Activated CD8-positive, alpha-beta memory T cell treated with anti-CD3 and anti-CD28 coated beads for 4 hours (primary cell): ENCODE data around the gene SPEG.
A peak's percentile ranks its signal among the peaks of the same experiment; 100 is the strongest.

ENCODE experiments used
- DNase-seq, 2 donors: peaks; one replicate each; pipeline ENCODE4 v3.0.0-alpha.2; 2020; ENCODE audit warnings: low read depth in 2 of 2

SPEG gene

DNA sequence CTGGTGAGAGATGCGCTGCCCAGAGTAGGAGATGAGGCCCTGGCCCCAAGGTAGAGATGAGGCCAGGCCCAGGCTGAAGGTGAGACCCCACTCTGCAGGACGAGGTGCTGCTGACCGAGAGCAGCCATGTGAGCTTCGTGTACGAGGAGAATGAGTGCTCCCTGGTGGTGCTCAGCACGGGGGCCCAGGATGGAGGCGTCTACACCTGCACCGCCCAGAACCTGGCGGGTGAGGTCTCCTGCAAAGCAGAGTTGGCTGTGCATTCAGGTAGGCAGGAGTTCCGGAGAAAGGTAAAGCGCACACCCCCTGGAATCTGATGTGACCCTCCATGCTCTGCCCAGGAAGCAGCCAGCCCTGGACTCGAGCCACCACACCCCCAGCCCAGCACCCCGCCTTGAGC, 42.5 kb downstream of the SPEG start:
- no peak for DNase-seq

DNA sequence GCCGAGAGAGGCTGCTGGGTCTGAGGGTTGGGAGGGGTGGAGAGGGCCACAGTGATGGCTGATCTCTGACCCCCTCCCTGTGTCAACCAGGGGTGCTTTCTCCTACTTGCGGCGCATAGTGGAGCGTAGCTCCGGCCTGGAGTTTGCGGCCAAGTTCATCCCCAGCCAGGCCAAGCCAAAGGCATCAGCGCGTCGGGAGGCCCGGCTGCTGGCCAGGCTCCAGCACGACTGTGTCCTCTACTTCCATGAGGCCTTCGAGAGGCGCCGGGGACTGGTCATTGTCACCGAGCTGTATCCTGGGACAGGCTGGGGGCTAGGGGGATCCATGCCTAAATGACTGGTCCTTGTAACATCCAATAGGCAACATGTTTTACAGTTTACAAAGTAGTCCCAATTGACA, 43.2 kb downstream of the SPEG start:
- DNase-seq, result no peak

GRCh38 chr2:219478916-219479315, 44.3 kb downstream of the SPEG start:
- DNase-seq, result no peak

DNA sequence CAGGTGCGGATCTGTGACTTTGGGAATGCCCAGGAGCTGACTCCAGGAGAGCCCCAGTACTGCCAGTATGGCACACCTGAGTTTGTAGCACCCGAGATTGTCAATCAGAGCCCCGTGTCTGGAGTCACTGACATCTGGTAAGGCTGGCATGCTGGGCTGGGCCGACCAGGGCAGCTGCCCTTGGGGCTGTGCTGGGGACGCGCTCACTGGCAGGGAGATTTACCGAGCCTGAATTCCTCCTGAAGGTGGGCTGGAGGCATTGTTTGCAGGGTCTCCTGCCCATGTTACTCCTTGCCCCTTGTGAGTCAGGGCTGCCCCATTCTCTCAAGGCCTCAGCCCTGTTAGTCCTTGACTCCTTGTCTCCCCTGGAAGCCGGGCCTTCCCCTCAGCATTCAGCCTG, 45.4 kb downstream of the SPEG start:
- DNase-seq, result no peak

DNA sequence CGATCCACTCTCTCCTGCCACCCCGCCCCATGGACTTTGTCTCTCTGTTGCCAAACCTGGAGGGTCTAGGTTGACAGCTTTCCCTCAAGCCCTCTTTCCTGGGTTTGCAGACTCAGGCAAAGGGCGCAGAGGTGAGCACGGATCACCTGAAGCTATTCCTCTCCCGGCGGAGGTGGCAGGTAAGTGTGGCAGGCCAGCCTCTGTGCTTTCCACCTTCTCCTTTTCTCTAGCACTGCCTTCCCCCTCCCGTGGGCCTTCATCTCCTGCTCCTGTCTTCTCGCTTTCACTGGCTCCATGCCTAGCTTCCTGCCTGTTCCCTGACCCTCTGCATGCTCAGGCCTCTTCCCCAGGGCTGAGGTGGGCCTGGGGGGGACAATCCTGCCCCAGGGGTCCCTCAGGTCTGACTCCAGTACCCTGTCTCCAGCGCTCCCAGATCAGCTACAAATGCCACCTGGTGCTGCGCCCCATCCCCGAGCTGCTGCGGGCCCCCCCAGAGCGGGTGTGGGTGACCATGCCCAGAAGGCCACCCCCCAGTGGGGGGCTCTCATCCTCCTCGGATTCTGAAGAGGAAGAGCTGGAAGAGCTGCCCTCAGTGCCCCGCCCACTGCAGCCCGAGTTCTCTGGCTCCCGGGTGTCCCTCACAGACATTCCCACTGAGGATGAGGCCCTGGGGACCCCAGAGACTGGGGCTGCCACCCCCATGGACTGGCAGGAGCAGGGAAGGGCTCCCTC, 48.2 kb downstream of the SPEG start:
- no peak for DNase-seq

DNA sequence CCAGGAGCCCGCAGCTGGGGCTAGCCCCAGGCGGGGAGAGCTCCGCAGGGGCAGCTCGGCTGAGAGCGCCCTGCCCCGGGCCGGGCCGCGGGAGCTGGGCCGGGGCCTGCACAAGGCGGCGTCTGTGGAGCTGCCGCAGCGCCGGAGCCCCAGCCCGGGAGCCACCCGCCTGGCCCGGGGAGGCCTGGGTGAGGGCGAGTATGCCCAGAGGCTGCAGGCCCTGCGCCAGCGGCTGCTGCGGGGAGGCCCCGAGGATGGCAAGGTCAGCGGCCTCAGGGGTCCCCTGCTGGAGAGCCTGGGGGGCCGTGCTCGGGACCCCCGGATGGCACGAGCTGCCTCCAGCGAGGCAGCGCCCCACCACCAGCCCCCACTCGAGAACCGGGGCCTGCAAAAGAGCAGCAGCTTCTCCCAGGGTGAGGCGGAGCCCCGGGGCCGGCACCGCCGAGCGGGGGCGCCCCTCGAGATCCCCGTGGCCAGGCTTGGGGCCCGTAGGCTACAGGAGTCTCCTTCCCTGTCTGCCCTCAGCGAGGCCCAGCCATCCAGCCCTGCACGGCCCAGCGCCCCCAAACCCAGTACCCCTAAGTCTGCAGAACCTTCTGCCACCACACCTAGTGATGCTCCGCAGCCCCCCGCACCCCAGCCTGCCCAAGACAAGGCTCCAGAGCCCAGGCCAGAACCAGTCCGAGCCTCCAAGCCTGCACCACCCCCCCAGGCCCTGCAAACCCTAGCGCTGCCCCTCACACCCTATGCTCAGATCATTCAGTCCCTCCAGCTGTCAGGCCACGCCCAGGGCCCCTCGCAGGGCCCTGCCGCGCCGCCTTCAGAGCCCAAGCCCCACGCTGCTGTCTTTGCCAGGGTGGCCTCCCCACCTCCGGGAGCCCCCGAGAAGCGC, 49.1 kb downstream of the SPEG start:
- DNase-seq, result no peak

- DNase-seq, result no peak
Observed at GRCh38 chr2:219484343-219485200, 49.9 kb downstream of the SPEG start.

DNA sequence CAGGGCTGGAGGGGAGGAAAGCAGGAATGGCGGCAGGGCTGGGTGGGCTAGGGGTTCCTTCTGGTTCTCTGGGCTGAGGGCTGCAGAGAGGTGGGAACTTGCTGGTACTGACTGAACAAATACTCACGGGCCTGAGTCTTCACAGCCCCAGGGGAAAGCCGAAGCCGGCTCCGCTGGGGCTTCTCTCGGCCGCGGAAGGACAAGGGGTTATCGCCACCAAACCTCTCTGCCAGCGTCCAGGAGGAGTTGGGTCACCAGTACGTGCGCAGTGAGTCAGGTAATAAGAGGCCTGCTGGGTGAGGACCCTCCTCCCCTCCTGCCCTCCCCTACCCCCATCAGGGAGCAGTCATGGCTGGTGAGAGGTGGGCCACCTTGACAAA, 50.5 kb downstream of the SPEG start:
- no peak for DNase-seq

GRCh38 chr2:219486380-219486959, 51.8 kb downstream of the SPEG start:
- no peak for DNase-seq

DNA sequence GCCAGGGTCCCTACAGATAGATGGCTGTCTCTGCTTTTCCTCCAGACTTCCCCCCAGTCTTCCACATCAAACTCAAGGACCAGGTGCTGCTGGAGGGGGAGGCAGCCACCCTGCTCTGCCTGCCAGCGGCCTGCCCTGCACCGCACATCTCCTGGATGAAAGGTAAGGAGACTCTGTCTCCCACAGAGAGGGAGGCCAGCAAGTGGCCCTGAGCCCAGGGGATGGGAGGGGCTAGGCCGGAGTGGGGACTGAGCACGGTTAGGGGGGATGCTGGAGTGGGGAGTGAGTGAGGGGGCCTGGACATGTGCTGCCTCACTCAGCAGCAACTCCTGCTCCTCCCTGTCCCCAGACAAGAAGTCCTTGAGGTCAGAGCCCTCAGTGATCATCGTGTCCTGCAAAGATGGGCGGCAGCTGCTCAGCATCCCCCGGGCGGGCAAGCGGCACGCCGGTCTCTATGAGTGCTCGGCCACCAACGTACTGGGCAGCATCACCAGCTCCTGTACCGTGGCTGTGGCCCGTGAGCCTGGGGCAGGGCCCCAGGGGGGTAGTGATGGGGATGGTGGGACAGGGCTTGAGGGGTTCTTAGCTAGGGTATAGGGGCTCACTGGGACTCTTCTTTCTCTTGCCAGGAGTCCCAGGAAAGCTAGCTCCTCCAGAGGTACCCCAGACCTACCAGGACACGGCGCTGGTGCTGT, 53.7 kb downstream of the SPEG start:
- no peak for DNase-seq

GRCh38 chr2:219488844-219489194, 54.2 kb downstream of the SPEG start:
- DNase-seq, result no peak

- DNase-seq, result no peak
Observed at GRCh38 chr2:219489315-219489714, 54.7 kb downstream of the SPEG start.

DNA sequence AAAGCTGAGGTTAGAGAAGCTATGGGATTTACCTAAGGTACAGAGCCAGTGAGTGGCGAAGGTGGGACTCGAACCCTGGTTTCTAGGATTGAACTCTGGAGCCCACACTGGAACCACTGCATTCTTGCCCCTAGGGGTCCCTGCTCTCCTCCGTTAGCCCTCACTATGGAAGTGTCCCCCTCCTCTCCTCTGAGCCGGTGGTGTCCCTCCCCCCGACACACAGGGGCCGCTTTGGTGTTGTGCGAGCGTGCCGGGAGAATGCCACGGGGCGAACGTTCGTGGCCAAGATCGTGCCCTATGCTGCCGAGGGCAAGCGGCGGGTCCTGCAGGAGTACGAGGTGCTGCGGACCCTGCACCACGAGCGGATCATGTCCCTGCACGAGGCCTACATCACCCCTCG, 55.5 kb downstream of the SPEG start:
- no peak for DNase-seq

- no peak for DNase-seq
Observed at GRCh38 chr2:219490600-219491130, 56.0 kb downstream of the SPEG start.

- no peak for DNase-seq
Observed at GRCh38 chr2:219491278-219491963, 56.8 kb downstream of the SPEG start.

DNA sequence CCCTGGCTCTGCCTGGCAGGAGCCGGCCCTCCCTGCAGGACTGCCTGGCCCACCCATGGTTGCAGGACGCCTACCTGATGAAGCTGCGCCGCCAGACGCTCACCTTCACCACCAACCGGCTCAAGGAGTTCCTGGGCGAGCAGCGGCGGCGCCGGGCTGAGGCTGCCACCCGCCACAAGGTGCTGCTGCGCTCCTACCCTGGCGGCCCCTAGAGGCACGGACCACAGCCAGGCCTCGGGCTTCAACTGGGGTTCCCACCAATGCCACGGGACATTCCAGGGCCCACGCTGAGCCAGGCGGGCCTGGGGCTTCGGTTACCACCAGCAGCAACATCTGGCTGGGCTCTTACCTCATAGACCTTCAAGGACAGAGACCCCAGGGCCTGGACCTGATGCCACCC, 57.9 kb downstream of the SPEG start:
- DNase-seq, result no peak

DNA sequence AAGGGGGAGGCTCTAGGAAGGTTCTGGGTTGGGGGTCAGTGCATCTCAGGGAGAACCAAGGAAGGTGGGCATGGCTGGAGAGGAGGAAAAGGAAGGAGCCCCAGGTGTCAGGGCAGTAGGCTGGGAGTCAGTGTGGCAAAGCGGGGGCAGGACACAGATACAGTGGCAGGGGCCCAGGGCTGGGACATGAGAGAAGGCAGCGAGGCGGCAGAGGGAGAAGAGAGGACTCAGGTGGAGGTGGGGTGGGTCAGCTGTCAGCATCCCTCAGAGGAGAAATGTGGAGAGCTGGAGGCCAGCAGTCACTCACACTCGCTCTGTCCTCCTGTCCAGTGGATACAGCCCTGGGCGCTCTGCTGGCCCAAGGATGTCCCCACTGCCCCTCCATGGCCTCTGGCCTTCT, 58.4 kb downstream of the SPEG start:
- DNase-seq, result no peak

DNA sequence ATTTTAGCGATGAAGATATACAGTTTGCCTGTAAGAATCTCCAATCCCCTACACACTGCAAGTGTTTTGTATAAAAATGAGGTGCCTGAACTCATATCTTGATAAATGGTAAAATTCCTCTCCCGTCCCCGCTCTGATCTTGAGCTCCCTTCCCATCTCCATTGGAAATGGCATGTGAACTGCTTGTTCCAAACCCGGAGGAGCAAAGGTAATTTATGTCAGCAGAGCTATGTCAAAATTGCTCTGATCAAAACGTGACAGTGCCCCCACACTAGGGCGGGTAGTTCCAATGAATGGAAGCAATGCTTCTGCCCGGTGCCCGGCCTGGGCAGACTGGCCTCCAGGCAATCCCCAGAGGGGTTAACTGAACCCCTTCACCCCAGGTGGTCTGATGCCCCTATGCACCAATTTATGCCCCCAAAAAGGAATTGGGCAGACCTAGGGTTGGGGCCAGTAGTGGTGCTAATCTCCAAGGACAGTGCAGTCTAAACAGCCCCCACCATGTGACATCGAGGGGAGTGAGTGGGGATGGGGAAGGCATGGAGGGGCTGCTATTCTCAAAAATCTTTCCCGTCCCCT, 60.4 kb downstream of the SPEG start:
- no peak for DNase-seq

- peak in 1 of 2 donors; percentile 13 for DNase-seq
Observed at GRCh38 chr2:219495531-219496122, 61.0 kb downstream of the SPEG start.
